K562 (cell line): ENCODE results near the gene KDM2B. TPM values are rescaled to one million over a fixed set of nuclear protein-coding genes. Genes with fewer than 3 reads are reported as not detected.

Experiments used
- ATAC-seq: fragments of 200-7000 bp; cut with Tn5 transposase; 3 replicates; pipeline ENCODE4 v1.9.1; 2020; ENCODE audit warnings: moderate library complexity
- BruUV-seq: library from RNA; stranded (reverse); fragments of 400-500 nt; replicated peaks from 2 replicates; lab custom pipeline; 2021; lab: Mats Ljungman, UMichigan
- CTCF ChIA-PET: fragments of 300-600 bp; formaldehyde crosslinking; extraction: SDS; loops from one replicate; lab custom pipeline; 2021; ENCODE audit warnings: low intra/inter-chr PET ratio; lab: Yijun Ruan, JAX
- POLR2A ChIA-PET: fragments of 300-600, 350-650 bp; sonication (Branson Sonifier 250); formaldehyde crosslinking; extraction: SDS; loops from one replicate; lab custom pipeline; 2021; ENCODE audit warnings: antibody characterized with exemption, inconsistent platforms; lab: Yijun Ruan, JAX
- DNase-seq, 4 experiments: peaks; one replicate each; pipeline versions ENCODE4 v3.0.0 to v3.0.0-alpha.2; 2011 to 2018; ENCODE audit warnings: low spot score in 3 of 4, mixed read lengths in 3 of 4; ENCODE audit errors: extremely low read depth in 1 of 4
- FAIRE-seq: peaks from 2 replicates; lab custom pipeline; 2011; peaks lifted over from hg19 to GRCh38; lab: Jason Lieb, UNC
- H2AFZ ChIP-seq: 2 replicates; pipeline ENCODE4 v1.6.0; 2011; ENCODE audit warnings: low read depth, low read length, control low read depth, inconsistent platforms
- H3K27ac ChIP-seq: fragments of 200-600 bp; 3 replicates; pipeline ENCODE4 v1.8.0; 2011; ENCODE audit warnings: low read depth, mild to moderate bottlenecking, control low read depth, inconsistent platforms, low read length, moderate library complexity, mixed read lengths; ENCODE audit errors: extremely low read depth
- H3K27me3 ChIP-seq, 2 experiments: fragments of 300-600 bp in 1 of 2; 2 replicates in 1 of 2; 3 replicates in 1 of 2; pipeline versions ENCODE4 v1.6.0 to v1.8.0; 2011; ENCODE audit warnings: inconsistent platforms in 2 of 2, low read length in 2 of 2, mild to moderate bottlenecking in 1 of 2, mixed read lengths in 1 of 2, moderate library complexity in 1 of 2; ENCODE audit not compliant: control insufficient read depth in 2 of 2, insufficient read depth in 2 of 2
- H3K36me3 ChIP-seq: fragments of 300-600 bp; 3 replicates; pipeline ENCODE4 v1.8.0; 2011; ENCODE audit warnings: mild to moderate bottlenecking, low read length, inconsistent platforms; ENCODE audit not compliant: control insufficient read depth, insufficient read depth
- H3K4me1 ChIP-seq, 2 experiments: fragments of 200-600 bp in 1 of 2; replicated peaks in 1 of 2; 2 replicates in 1 of 2; 3 replicates in 1 of 2; pipeline versions ENCODE4 v1.5.1 to v1.8.0; 2011; ENCODE audit warnings: inconsistent platforms in 2 of 2, low read length in 2 of 2, mild to moderate bottlenecking in 1 of 2, mixed read lengths in 1 of 2, moderate library complexity in 1 of 2; ENCODE audit not compliant: control insufficient read depth in 2 of 2, insufficient read depth in 2 of 2
- H3K4me2 ChIP-seq: 2 replicates; pipeline ENCODE4 v1.6.1; 2011; ENCODE audit warnings: low read length, control low read depth, inconsistent platforms, mixed read lengths; ENCODE audit not compliant: insufficient read depth
- H3K4me3 ChIP-seq: fragments of 200-600 bp; sonication (generic), shearing (Covaris generic); 2 replicates; pipeline ENCODE4 v1.5.1; 2016; ENCODE audit warnings: control low read depth, inconsistent platforms
- H3K79me2 ChIP-seq: fragments of 200-600 bp; 3 replicates; pipeline ENCODE4 v1.8.0; 2011; ENCODE audit warnings: low read length, inconsistent platforms; ENCODE audit not compliant: control insufficient read depth, insufficient read depth
- H3K9ac ChIP-seq, 2 experiments: 2 replicates each; pipeline versions ENCODE4 v1.6.0 to v1.6.1; 2011; ENCODE audit warnings: low read depth in 2 of 2, low read length in 2 of 2, control low read depth in 1 of 2, inconsistent platforms in 1 of 2, mild to moderate bottlenecking in 1 of 2, mixed read lengths in 1 of 2; ENCODE audit not compliant: insufficient read depth in 1 of 2
- H3K9me1 ChIP-seq: one replicate; pipeline ENCODE4 v1.6.0; 2011; ENCODE audit warnings: inconsistent platforms, mild to moderate bottlenecking, low read length, moderate library complexity; ENCODE audit not compliant: control insufficient read depth, insufficient read depth
- H3K9me3 ChIP-seq: replicated peaks from 2 replicates; pipeline ENCODE4 v1.5.1; 2011; ENCODE audit warnings: low read depth, low read length, inconsistent platforms; ENCODE audit not compliant: control insufficient read depth, insufficient read depth
- H4K20me1 ChIP-seq: replicated peaks from 2 replicates; pipeline ENCODE4 v1.6.1; 2011; ENCODE audit warnings: low read length, inconsistent platforms, mixed read lengths; ENCODE audit not compliant: control insufficient read depth, insufficient read depth
- ADNP ChIP-seq: fragments of 200-800 bp; sonication (Bioruptor generic); IDR thresholded peaks from 2 replicates; pipeline ENCODE4 v1.6.1; 2016; ENCODE audit warnings: missing genetic modification characterization, missing compliant biosample characterization
- CEBPG ChIP-seq, 3 experiments: fragments of 200-800 bp in 1 of 3; sonication (Bioruptor generic) in 1 of 3; sonication (generic) in 1 of 3; formaldehyde crosslinking in 1 of 3; IDR thresholded peaks in 2 of 3; conservative IDR thresholded peaks in 1 of 3; 2 replicates each; pipeline versions ENCODE4 v1.6.1 to v1.8.0; 2016 to 2022; ENCODE audit warnings: missing compliant biosample characterization in 2 of 3, missing genetic modification characterization in 2 of 3, mild to moderate bottlenecking in 1 of 3, missing genetic modification reagents in 1 of 3
- ELF2 ChIP-seq: fragments of 250-450 bp; sonication (Bioruptor Pico); IDR thresholded peaks from 2 replicates; pipeline ENCODE4 v1.5.0; 2021; ENCODE audit warnings: mild to moderate bottlenecking
- ETV6 ChIP-seq, 3 experiments: fragments of 150-350 bp in 1 of 3; sonication (generic) in 1 of 3; formaldehyde crosslinking in 1 of 3; IDR thresholded peaks; 2 replicates each; pipeline versions ENCODE4 v1.6.1 to v1.8.0; 2014 to 2022; ENCODE audit warnings: borderline replicate concordance in 2 of 3, low read depth in 2 of 3, antibody characterized with exemption in 1 of 3, low read length in 1 of 3, mild to moderate bottlenecking in 1 of 3, missing genetic modification reagents in 1 of 3
- GABPA ChIP-seq: fragments of 200-800 bp; sonication (Bioruptor generic); conservative IDR thresholded peaks from 2 replicates; pipeline ENCODE4 v1.6.1; 2016; ENCODE audit warnings: low read depth, missing genetic modification characterization, missing compliant biosample characterization
- MYC ChIP-seq, 2 experiments: fragments of 250-450 bp in 1 of 2; sonication (Bioruptor Pico) in 1 of 2; IDR thresholded peaks; 2 replicates each; pipeline versions ENCODE4 v1.5.1 to v1.6.1; 2012 to 2021; ENCODE audit warnings: low read depth in 2 of 2, borderline replicate concordance in 1 of 2, improper control_type of control experiment in 1 of 2, low read length in 1 of 2, mild to moderate bottlenecking in 1 of 2, moderate library complexity in 1 of 2
- SMC3 ChIP-seq: conservative IDR thresholded peaks from 2 replicates; pipeline ENCODE4 v1.6.1; 2011; ENCODE audit warnings: low read depth, low read length, improper control_type of control experiment; ENCODE audit not compliant: insufficient read depth
- SNRNP70 ChIP-seq: fragments of 200-400 bp; formaldehyde crosslinking; optimal IDR thresholded peaks from 2 replicates; pipeline ENCODE3; 2017; ENCODE audit warnings: low read depth, low read length
- TEAD4 ChIP-seq, 2 experiments: sonication (generic) in 1 of 2; formaldehyde crosslinking in 1 of 2; IDR thresholded peaks; 2 replicates each; pipeline versions ENCODE4 v1.6.1 to v1.8.0; 2012 to 2022; ENCODE audit warnings: borderline replicate concordance in 1 of 2, inconsistent platforms in 1 of 2, low read length in 1 of 2, mild to moderate bottlenecking in 1 of 2, missing genetic modification reagents in 1 of 2
- ZNF282 ChIP-seq: sonication (generic); formaldehyde crosslinking; IDR thresholded peaks from 2 replicates; pipeline ENCODE4 v1.8.1; 2023; ENCODE audit warnings: missing genetic modification reagents
- ZNF583 ChIP-seq: fragments of 250-450 bp; sonication (Bioruptor Pico); IDR thresholded peaks from 2 replicates; pipeline ENCODE4 v1.4.0; 2020
- ZNF79 ChIP-seq: fragments of 250-450 bp; sonication (Bioruptor Pico); IDR thresholded peaks from 2 replicates; pipeline ENCODE4 v1.4.0; 2020; ENCODE audit warnings: low read depth, mild to moderate bottlenecking, moderate library complexity
- WGBS: fragments of 100-300 bp; shearing (Covaris generic); methylation state at CpG from one replicate; pipeline ENCODE4 v1.1.6; 2016; ENCODE audit warnings: low coverage, mixed read lengths; ENCODE audit not compliant: insufficient coverage; ENCODE audit errors: missing lambda C conversion rate; 5-methylcytosine and 5-hydroxymethylcytosine counted together
- in situ Hi-C: fragments of 300-500 bp; cut with MboI; formaldehyde crosslinking; loops from 4 replicates; pipeline ENCODE4 v1.15.0; 2018; ENCODE audit warnings: inconsistent platforms, mixed read lengths
- intact Hi-C: fragments of 100-400 bp; cut with micrococcal nuclease; formaldehyde crosslinking; loops from 2 replicates; pipeline ENCODE4 v1.14.2; 2022
- polyA plus RNA-seq, 8 experiments: library from polyadenylated mRNA; depleted of rRNA in 4 of 8; stranded (reverse) in 5 of 8; unstranded in 3 of 8; fragments of >200 nt; fragmentation: Nextera tagmentation in 2 of 8; fragmentation: Illumina TruSeq in 1 of 8; extraction: Ambion mirVana in 2 of 8; extraction: Trizol in 1 of 8; gene quantifications; 2 replicates each; pipeline versions ENCODE4 v1.2.1 to v1.2.3, GENCODE V29; 2011 to 2014; ENCODE audit warnings: inconsistent platforms in 1 of 8, missing spikeins in 1 of 8
- total RNA-seq, 7 experiments: library from RNA; depleted of rRNA in 6 of 7; stranded (reverse); fragments of >200 nt in 6 of 7; fragmentation: Illumina TruSeq in 2 of 7; extraction: Trizol in 2 of 7; gene quantifications; 2 replicates each; pipeline versions ENCODE4 v1.2.1 to v1.2.3, GENCODE V29; 2011 to 2021; ENCODE audit warnings: low replicate concordance in 1 of 7
- TF ChIP-seq, protein P1 (sequence below): fragments of 250-450 bp; sonication (Bioruptor Pico); IDR thresholded peaks from 2 replicates; pipeline ENCODE4 v1.8.0; 2021; ENCODE audit warnings: borderline replicate concordance, mild to moderate bottlenecking, moderate library complexity; ENCODE audit not compliant: poor library complexity, severe bottlenecking

The KDM2B gene
- total and polyA plus RNA-seq, 9 of the 15 experiments (the other 6 are each of a cell fraction or from before 2014, with no cell fraction given), result 7.4 to 50.5 (median 22.5) TPM

- POLR2A ChIA-PET, result no interaction called here
- TF ChIP-seq SMC3 (no peak), TEAD4 (IDR thresholded peaks at IDR 0.05; ENCODE audit: low read length) (no peak), TEAD4 (CRISPR knock-in tag; IDR thresholded peaks at IDR 0.05; ENCODE audit: borderline replicate concordance) (no peak), ELF2 (no peak), ZNF79 (CRISPR knock-in tag) (no peak), SNRNP70 (no peak), CEBPG (CRISPR knock-in tag; IDR thresholded peaks at IDR 0.05) (no peak), CEBPG (tag; conservative IDR thresholded peaks at IDR 0.05 in 1 of 2, IDR thresholded peaks at IDR 0.05 in 1 of 2) (no peak), GABPA (no peak), MYC (IDR thresholded peaks at IDR 0.05; ENCODE audit: low read depth, low read length) (no peak), MYC (CRISPR knock-in tag; IDR thresholded peaks at IDR 0.05; ENCODE audit: borderline replicate concordance, low read depth) (no peak), ADNP (tag) (no peak), ZNF583 (no peak), ETV6 (IDR thresholded peaks at IDR 0.05; ENCODE audit: borderline replicate concordance in 1 of 2, low read depth in 2 of 2, low read length in 1 of 2) (no peak), ETV6 (CRISPR knock-in tag; IDR thresholded peaks at IDR 0.05; ENCODE audit: borderline replicate concordance) (no peak), ZNF282 (CRISPR knock-in tag) (no peak)
- TF ChIP-seq, protein P1, sequence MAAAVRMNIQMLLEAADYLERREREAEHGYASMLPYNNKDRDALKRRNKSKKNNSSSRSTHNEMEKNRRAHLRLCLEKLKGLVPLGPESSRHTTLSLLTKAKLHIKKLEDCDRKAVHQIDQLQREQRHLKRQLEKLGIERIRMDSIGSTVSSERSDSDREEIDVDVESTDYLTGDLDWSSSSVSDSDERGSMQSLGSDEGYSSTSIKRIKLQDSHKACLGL (CRISPR knock-in tag), result no peak
- TF ChIP-seq, all 486 proteins: peak for 0
- Histone ChIP-seq H3K4me2 (no peak overlapping the region), H3K27me3 (no peaks in the 10 kb centered on the region), H3K9ac (no peak overlapping the region), H3K79me2 (no peaks in the 10 kb centered on the region), H3K27ac (no peak overlapping the region), H3K9me1 (no peaks in the 10 kb centered on the region), H3K4me1 (peaks cover 3 to 13% of the 10 kb centered on the region in 2 experiments; a peak in 4 of 5 replicates), H3K9me3 (no peaks in the 10 kb centered on the region), H3K36me3 (no peaks in the 10 kb centered on the region), H3K4me3 (no peak overlapping the region), H2AFZ (no peak overlapping the region), H4K20me1 (no peaks in the 10 kb centered on the region)
- no peak for DNase-seq
- BruUV-seq, result no TSS peak
- FAIRE-seq, result no peak
- no peak for ATAC-seq
- CTCF ChIA-PET, result no interaction called here
- WGBS, result 46% methylated on average over 4 of the region's 4 CpGs
- in situ Hi-C loops (no loop called here), intact Hi-C loops (no loop called here)
These were observed 11.5 kb upstream of the KDM2B start for GRCh38 chr12:121592320-121592719.
